ENCODE data around the gene STX2. TPM values are rescaled to one million over a fixed set of nuclear protein-coding genes. Genes with fewer than 3 reads are reported as not detected.

STX2 gene
- total and polyA plus RNA-seq, 10 of the 15 experiments (the other 5 are each of a cell fraction or from before 2014, with no cell fraction given) = 6.0 to 22.2 (median 10.0) TPM

DNA sequence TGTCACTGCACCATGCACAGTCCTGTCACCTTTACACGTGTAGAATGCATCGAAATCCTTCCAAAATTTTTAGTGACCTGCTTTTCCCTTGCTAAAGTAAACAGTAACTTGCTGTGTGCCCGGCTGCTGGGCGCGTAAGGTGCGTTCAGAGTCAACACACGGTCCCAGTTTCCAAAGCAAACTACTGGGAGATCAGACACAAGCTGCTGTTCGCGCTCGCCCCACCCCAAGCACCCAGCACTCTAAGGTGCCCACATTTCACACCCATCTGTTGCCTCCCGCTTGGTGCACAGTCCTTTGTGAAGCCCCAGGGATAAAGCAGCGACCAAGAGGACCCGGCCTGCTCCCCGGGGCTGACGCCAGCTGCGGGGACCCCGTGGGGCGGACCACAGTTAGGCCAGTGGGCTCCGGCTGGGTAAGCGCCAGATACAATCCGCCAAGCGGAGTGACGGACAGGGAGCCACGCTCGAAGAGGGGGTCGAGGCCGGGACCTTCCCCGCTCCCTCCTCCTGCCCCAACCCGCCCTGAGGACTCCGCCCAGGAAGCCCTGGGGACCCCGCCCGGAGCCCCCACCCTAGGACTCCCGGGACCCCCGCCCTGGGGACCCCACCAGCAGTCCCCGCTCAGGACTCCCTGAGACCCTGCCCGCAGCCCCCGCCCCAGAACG is 633 bp downstream of the STX2 start (continued):
- TF ChIP-seq MLLT1 (IDR thresholded peaks at IDR 0.05) (peak; percentile 86), E2F4 (IDR thresholded peaks at IDR 0.05; ENCODE audit: low read depth, low read length) (no peak), NR2F1 (conservative IDR thresholded peaks at IDR 0.05) (no peak), NFYA (IDR thresholded peaks at IDR 0.05; ENCODE audit: borderline replicate concordance, low read depth, low read length) (no peak), SREBF1 (IDR thresholded peaks at IDR 0.05; ENCODE audit: low read length) (no peak), HCFC1 (IDR thresholded peaks at IDR 0.05; ENCODE audit: low read length) (no peak), BCLAF1 (IDR thresholded peaks at IDR 0.05) (no peak), TCF12 (IDR thresholded peaks at IDR 0.05; ENCODE audit: low read depth, low read length) (no peak)
- TF ChIP-seq, protein P1, sequence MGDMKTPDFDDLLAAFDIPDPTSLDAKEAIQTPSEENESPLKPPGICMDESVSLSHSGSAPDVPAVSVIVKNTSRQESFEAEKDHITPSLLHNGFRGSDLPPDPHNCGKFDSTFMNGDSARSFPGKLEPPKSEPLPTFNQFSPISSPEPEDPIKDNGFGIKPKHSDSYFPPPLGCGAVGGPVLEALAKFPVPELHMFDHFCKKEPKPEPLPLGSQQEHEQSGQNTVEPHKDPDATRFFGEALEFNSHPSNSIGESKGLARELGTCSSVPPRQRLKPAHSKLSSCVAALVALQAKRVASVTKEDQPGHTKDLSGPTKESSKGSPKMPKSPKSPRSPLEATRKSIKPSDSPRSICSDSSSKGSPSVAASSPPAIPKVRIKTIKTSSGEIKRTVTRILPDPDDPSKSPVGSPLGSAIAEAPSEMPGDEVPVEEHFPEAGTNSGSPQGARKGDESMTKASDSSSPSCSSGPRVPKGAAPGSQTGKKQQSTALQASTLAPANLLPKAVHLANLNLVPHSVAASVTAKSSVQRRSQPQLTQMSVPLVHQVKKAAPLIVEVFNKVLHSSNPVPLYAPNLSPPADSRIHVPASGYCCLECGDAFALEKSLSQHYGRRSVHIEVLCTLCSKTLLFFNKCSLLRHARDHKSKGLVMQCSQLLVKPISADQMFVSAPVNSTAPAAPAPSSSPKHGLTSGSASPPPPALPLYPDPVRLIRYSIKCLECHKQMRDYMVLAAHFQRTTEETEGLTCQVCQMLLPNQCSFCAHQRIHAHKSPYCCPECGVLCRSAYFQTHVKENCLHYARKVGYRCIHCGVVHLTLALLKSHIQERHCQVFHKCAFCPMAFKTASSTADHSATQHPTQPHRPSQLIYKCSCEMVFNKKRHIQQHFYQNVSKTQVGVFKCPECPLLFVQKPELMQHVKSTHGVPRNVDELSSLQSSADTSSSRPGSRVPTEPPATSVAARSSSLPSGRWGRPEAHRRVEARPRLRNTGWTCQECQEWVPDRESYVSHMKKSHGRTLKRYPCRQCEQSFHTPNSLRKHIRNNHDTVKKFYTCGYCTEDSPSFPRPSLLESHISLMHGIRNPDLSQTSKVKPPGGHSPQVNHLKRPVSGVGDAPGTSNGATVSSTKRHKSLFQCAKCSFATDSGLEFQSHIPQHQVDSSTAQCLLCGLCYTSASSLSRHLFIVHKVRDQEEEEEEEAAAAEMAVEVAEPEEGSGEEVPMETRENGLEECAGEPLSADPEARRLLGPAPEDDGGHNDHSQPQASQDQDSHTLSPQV (IDR thresholded peaks at IDR 0.05) = no peak
- TF ChIP-seq, protein P2, sequence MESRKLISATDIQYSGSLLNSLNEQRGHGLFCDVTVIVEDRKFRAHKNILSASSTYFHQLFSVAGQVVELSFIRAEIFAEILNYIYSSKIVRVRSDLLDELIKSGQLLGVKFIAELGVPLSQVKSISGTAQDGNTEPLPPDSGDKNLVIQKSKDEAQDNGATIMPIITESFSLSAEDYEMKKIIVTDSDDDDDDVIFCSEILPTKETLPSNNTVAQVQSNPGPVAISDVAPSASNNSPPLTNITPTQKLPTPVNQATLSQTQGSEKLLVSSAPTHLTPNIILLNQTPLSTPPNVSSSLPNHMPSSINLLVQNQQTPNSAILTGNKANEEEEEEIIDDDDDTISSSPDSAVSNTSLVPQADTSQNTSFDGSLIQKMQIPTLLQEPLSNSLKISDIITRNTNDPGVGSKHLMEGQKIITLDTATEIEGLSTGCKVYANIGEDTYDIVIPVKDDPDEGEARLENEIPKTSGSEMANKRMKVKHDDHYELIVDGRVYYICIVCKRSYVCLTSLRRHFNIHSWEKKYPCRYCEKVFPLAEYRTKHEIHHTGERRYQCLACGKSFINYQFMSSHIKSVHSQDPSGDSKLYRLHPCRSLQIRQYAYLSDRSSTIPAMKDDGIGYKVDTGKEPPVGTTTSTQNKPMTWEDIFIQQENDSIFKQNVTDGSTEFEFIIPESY (IDR thresholded peaks at IDR 0.05) = 0 out of 2 replicates have a peak, but pooled peaks have one; percentile 69

Data from GM12878 (cell line).